Activated CD4-positive, alpha-beta T cell treated with anti-CD3 and anti-CD28 coated beads, Interleukin-2, amount 50 U/mL, for 24 hours (primary cell): ENCODE data around the gene CACNA1H.
"Not testable (repeated sequence)": the region's sequence is repeated elsewhere in the genome, so short reads cannot be mapped to it uniquely, and the experiment has no call there.

Experiments used
- DNase-seq, 2 donors: peaks; one replicate each; pipeline ENCODE4 v3.0.0-alpha.2; 2020; ENCODE audit warnings: low read depth in 1 of 2, low spot score in 1 of 2

CACNA1H gene

DNA sequence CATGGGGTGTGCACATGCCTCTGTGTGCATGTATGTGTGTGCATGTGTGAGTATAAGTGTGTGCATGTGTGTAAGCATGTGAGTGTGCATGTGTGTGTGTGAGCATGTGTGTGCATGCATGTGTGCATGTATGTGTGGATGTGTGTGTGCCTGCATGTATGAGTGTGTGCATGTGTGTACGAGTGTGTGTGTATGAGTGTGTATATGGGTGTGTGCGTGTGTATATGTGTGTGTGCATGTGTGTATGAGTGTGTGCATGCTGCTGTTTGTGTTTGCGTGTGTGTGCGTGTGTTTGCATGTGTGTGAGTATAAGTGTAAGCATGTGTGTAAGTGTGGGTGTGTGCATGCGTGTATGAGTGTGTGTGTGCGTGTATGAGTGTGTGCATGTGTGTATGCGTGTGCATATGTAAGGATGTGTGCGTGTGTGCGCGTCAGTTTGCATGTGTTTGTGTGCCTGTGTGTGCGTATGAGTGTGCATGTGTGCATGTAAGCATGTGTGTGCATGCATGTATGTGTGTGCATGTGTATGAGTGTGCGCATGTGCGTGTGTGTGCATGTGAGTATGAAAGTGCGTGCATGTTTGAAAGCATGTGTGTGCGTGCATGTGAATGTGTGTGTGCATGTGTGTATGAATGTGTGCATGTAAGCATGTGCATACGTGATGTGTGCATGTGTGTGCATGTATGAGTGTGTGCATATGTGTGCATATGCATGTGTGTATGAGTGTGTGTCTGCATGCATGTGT lies 111.6 kb downstream of the CACNA1H start:
- no peak for DNase-seq

DNA sequence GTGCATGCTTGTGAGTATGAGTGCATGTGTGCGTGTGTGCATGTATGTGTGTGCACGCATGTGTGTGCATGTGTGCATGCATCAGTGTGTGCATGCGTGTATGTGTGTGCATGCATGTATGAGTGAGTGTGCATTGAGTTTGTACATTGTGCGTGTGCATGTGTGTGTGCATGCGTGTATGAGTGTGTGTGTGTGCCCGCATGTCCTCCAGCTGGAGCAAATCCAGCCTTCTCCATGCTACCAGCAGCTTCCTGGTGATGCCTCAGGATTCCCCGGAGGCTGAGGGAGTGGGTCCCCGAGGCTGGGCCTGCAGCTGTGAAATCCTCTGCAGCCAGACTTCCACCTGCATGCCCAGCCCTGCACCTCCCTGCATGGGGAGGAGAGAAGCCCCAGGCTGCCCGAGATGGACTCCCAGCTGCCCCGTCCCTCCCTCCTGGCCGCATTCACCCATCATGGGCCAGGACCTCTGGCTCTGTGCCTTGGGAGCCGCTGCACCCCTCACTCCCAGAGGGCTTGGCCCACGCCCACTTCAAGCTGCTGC lies 112.3 kb downstream of the CACNA1H start:
- DNase-seq = no peak

DNA sequence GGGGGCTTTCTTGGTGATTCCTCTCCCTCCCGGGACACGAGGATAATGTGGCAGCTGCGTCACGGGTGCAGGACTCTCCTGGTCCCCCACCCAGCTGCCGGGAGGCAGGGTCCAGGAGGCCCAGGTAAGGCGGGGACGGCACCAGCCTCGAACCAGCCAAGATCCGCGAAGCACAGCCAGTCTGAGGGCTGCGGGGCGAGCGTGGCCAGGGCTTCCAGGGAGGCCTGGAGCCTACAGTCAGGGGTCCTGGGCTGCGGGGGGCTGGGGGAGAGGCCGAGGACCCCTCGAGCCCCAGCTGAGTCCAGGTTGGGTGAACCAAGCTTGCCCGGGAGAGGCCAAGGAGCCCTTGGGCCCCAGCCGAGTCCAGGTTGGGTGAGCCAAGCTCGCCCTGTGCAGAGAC lies 112.9 kb downstream of the CACNA1H start:
- DNase-seq = no peak

DNA sequence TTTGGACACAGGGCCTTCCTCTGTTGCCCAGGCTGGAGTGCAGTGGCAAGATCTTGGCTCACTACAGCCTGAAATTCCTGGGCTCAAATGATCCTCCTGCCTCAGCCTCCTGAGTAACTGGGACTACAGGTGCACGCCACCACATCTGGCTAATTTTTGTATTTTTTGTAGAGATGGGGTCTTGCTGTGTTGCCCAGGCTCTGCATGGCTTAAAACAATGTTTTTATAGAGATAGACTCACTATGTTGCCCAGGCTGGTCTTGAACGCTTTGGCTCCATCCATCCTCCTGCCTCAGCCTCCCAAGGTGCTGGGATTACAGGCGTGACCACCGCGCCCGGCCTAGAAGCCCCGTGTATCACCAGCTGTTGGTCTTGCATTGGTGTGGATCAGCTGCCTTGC lies 116.5 kb downstream of the CACNA1H start:
- not testable (repeated sequence) for DNase-seq

DNA sequence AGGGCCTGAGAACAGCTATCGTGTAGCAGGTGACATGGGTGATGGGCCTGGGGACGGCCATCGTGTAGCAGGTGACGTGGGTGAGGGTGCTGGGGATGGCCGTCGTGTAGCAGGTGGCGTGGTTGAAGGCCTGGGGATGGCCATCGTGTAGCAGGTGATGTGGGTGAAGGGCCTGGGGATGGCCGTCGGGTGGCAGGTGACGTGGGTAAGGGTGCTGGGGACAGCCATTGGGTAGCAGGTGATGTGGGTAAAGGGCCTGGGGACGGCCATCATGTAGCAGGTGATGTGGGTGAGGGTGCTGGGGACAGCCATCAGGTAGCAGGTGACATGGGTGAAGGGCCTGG lies 118.4 kb downstream of the CACNA1H start:
- no peak for DNase-seq
